Mucosa of rectum (tissue), 2 donors: Measurements from ENCODE around the gene SAE1.

ENCODE experiments used
- H3K27ac ChIP-seq, 2 donors: one replicate each; pipeline ENCODE4 v1.7.0; 2013; ENCODE audit warnings: inconsistent platforms in 2 of 2, low read depth in 2 of 2, low read length in 2 of 2
- H3K27me3 ChIP-seq, 2 donors: one replicate each; pipeline ENCODE4 v1.7.0; 2013; ENCODE audit warnings: low read length in 2 of 2; ENCODE audit not compliant: control insufficient read depth in 2 of 2, insufficient read depth in 2 of 2
- H3K36me3 ChIP-seq, 2 donors: one replicate each; pipeline ENCODE4 v1.7.0; 2013; ENCODE audit warnings: low read length in 2 of 2; ENCODE audit not compliant: control insufficient read depth in 2 of 2, insufficient read depth in 2 of 2
- H3K4me1 ChIP-seq, 2 donors: one replicate each; pipeline ENCODE4 v1.7.0; 2013; ENCODE audit warnings: low read length in 2 of 2, mild to moderate bottlenecking in 1 of 2; ENCODE audit not compliant: control insufficient read depth in 2 of 2, insufficient read depth in 2 of 2
- H3K4me3 ChIP-seq, 2 donors: one replicate each; pipeline ENCODE4 v1.7.0; 2013; ENCODE audit warnings: low read length in 2 of 2
- H3K9ac ChIP-seq, 2 donors: one replicate each; pipeline ENCODE4 v1.7.0; 2013; ENCODE audit warnings: low read length in 2 of 2, low read depth in 1 of 2, mild to moderate bottlenecking in 1 of 2
- H3K9me3 ChIP-seq, 2 donors: one replicate each; pipeline ENCODE4 v1.7.0; 2013; ENCODE audit warnings: low read length in 2 of 2; ENCODE audit not compliant: control insufficient read depth in 2 of 2
- donor health status: healthy.
- donor health status: Normal muscosa, but diverticular disease.

The SAE1 gene

GRCh38 chr19:47104680-47105079 is 26.0 kb upstream of the SAE1 start:
- no peak overlapping the region for H3K9ac ChIP-seq
- peaks cover 5 to 7% of the 10 kb centered on the region in 2 donors for H3K36me3 ChIP-seq
- no peaks in the 10 kb centered on the region for H3K27me3 ChIP-seq
- no peak overlapping the region for H3K27ac ChIP-seq
- peaks cover 27 to 32% of the 10 kb centered on the region in 2 donors for H3K4me1 ChIP-seq
- no peaks in the 10 kb centered on the region for H3K9me3 ChIP-seq
- no peak overlapping the region for H3K4me3 ChIP-seq

DNA sequence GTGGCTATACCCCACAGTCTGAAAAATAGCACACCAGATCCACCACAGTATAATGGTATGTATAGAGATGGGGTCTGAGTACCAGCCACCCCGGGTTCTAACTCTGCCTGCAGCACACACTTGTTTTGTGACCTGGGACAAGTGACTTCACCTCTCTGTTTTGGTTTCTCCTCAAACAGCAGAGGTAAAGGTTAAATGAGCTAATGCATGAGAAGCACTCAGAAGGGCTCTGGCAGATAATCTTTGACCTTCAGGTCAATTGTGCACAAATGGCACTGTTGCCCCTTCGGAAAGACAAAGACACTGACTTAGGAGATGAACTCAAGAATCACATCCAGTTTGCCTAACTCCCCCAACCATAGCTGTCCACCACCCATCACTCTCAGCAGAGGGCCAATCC is 24.8 kb upstream of the SAE1 start:
- H3K36me3 ChIP-seq: peaks cover 5 to 7% of the 10 kb centered on the region in 2 donors
- H3K27me3 ChIP-seq: no peaks in the 10 kb centered on the region
- peaks cover 30 to 36% of the 10 kb centered on the region in 2 donors for H3K4me1 ChIP-seq
- no peak overlapping the region for H3K9ac ChIP-seq
- no peaks in the 10 kb centered on the region for H3K9me3 ChIP-seq
- H3K27ac ChIP-seq: peak overlapping the region; percentile 68 to 100
- no peak overlapping the region for H3K4me3 ChIP-seq

DNA sequence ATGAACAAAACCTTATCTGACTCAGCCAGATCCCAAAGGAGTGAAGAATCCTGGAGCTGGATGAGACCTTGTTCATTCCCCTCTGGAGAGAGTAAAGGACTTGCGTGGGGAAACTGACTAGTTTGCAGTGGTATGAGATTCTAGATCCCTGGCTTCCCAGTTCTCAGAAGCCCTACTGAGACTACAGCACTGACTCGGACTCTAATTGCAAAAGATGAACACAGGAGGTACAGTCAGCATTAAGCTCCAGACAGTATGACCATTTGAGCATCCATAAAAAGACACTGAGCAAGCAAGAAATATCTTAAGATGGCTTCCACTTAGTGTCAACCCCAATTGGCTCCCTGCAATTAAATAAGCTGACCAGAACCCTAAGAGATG is 23.8 kb upstream of the SAE1 start:
- Histone ChIP-seq H3K36me3 (peaks cover 5 to 7% of the 10 kb centered on the region in 2 donors), H3K27ac (peak overlapping the region; percentile 68 to 100), H3K4me1 (peaks cover 30 to 36% of the 10 kb centered on the region in 2 donors)

DNA sequence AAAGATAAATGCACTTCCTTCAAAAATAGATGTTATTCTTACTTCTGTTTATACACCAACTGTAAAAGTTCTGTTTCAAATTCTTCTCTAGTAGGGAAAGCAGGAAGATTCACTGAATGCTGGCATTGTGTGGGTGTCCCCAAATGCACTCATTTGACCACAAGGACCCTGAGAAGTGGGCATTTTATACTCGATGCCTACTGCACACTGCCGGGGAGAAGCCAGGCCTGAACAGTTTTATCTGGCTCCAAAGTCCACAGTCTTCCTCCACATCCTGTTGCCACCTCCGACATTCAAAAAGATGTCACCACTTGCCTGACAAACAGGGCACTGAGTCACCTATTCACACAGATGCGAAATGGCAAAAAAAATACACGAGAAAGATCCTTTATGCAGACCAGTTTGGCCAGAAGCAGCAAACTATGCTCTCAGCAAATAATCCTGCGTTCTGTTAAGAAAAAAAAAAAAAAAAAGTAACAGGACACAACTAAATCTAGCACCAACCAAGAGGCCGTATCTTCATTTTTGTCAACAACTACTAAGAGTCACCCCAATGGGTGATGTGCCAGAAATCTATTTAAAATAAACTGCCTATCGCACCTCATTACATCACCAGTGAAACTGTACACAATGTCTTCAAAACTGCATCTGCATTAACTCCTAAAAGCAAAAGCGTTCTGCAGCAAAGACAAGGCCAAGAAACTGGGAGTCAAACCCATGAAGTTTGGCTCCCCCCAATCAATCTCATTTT is 23.3 kb upstream of the SAE1 start:
- peaks cover 30 to 36% of the 10 kb centered on the region in 2 donors for H3K4me1 ChIP-seq
- no peak overlapping the region for H3K4me3 ChIP-seq
- H3K27me3 ChIP-seq: no peaks in the 10 kb centered on the region
- H3K9me3 ChIP-seq: no peaks in the 10 kb centered on the region
- peaks cover 5 to 7% of the 10 kb centered on the region in 2 donors for H3K36me3 ChIP-seq
- H3K27ac ChIP-seq: peak overlapping the region; percentile 68 to 100
- H3K9ac ChIP-seq: peak overlapping the region in 1 of 2 donors; percentile 54

More for the DNA sequence above, 23.8 kb upstream of the SAE1 start:
- peak overlapping the region in 1 of 2 donors; percentile 54 for H3K9ac ChIP-seq
- H3K9me3 ChIP-seq: no peaks in the 10 kb centered on the region
- no peak overlapping the region for H3K4me3 ChIP-seq
- no peaks in the 10 kb centered on the region for H3K27me3 ChIP-seq

- Histone ChIP-seq H3K9ac (peak overlapping the region in 1 of 2 donors; percentile 16), H3K9me3 (no peaks in the 10 kb centered on the region), H3K27ac (peak overlapping the region; percentile 68 to 100), H3K4me1 (peaks cover 30 to 36% of the 10 kb centered on the region in 2 donors), H3K4me3 (no peak overlapping the region), H3K36me3 (peaks cover 5 to 7% of the 10 kb centered on the region in 2 donors), H3K27me3 (no peaks in the 10 kb centered on the region)
These were observed 22.5 kb upstream of the SAE1 start for GRCh38 chr19:47107953-47108746.

DNA sequence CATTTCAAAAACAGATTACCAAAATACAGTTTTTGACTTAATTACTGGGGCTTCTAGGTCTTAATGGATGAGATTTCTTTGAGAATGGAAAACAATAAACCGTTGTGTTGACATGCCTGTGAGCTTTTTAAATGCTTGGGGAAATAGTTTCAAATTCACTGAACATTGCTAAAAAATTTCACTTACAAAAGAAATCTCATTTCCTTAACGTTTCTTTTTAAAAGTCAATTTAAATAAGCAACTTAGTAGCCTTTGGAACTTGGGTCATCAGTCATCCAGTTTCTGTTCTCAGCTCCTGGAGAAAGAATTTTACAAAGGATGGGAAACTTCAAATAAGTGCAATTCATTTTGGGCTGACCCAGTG is 21.5 kb upstream of the SAE1 start:
- peaks cover 5 to 7% of the 10 kb centered on the region in 2 donors for H3K36me3 ChIP-seq
- H3K27me3 ChIP-seq: no peaks in the 10 kb centered on the region
- peak overlapping the region; percentile 99 to 100 for H3K9ac ChIP-seq
- peaks cover 38 to 41% of the 10 kb centered on the region in 2 donors for H3K4me1 ChIP-seq
- H3K4me3 ChIP-seq: peak overlapping the region; percentile 87 to 96
- H3K9me3 ChIP-seq: no peaks in the 10 kb centered on the region
- peak overlapping the region; percentile 100 for H3K27ac ChIP-seq

DNA sequence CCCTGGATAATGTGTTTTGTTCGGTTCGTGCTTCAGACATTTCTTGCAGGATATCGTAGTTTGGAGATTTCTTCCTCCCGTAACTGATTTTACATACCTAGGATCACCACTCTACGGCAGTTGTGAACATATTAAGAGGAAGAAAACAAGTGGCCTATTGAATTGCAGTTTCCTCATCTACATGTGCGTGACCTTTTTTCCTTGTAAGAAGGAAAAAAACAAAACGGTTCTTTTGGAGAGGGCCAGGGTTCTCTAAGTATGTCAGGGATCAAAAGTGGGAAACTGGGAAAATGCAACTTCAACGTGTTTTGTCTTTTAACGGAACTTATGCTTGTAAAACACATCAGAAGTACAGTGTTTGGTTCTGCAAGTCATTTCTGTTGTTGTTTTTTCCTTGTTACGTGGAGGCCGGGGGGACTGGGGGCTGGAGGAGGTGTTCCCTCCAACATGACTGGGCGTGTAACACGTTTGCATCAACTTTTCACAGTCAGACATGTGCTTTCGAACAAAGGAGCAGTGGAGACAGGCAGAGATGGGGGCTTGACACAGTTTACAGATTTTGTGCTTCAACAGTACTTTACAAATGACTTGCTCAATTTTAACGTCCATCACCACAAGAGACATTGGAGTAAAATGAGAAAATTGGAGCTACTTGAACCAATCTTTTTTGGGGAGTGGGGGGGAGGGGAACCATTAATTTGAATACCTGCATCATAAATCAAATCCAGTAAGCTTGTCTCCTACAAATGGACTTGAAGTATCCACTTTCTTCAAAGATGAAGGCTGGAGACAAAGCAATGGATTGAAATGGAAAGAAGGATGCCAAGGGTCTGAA is 20.9 kb upstream of the SAE1 start:
- Histone ChIP-seq H3K27ac (peak overlapping the region; percentile 100), H3K9ac (peak overlapping the region; percentile 99 to 100), H3K27me3 (no peaks in the 10 kb centered on the region), H3K36me3 (peaks cover 4 to 5% of the 10 kb centered on the region in 2 donors), H3K9me3 (no peaks in the 10 kb centered on the region), H3K4me1 (peaks cover 42 to 45% of the 10 kb centered on the region in 2 donors), H3K4me3 (peak overlapping the region; percentile 87 to 96)

DNA sequence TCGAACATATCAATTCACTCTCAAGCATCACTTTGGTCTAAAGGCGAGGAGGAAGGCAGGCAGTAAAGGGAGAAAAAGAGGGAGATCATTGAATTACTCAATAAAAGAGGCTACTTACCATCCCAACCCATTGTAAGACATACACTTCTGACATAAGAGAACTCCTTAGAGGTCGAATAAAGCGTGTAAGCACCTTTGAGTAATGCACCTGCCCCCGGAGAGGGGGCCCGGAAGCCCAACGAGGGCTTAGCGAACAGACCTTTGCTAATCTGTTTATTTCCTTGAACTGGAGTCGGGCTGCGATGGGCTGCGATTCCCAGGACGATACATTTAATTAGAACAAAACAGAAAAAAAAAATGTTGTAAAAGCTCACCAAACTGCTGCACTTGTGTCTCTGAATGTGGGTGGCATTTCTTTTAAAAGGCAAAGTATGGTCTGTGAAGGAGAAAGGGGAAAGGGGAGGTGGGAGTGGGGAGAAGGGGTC is 20.1 kb upstream of the SAE1 start:
- Histone ChIP-seq H3K36me3 (peaks cover 0 to 1% of the 10 kb centered on the region in 2 donors), H3K27ac (peak overlapping the region; percentile 100), H3K9ac (peak overlapping the region; percentile 99 to 100), H3K4me3 (peak overlapping the region; percentile 87 to 96), H3K9me3 (no peaks in the 10 kb centered on the region), H3K4me1 (peaks cover 42 to 45% of the 10 kb centered on the region in 2 donors), H3K27me3 (no peaks in the 10 kb centered on the region)

DNA sequence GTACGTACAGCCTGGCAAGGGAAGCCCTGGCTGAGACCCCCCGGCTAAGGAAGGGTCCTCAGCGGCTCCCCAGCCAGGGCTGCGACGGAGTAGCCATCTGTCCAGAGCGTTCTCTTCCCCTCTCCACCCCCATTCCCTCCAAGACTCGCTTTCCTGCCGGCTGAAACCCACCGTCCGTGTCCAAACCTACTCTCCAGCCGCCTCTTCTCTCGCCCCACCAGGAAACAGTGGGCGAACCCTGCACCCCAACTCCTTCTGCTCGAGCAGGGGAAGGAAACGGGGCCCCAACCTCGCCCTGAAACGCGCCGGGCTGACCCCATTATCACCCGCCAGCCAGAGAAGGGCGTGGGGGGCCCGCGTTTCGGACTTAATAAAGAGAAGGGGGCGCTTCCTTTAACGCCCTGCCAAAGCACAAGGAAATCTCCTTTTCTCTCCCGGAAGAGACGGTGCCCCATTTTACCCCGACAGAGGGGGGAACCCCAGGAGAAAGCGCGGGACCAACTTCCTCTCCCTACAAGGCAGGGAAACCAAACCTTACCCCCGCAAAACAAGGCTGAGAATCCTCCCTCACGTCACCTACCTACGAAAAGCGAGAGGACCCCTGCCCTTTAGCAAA is 19.5 kb upstream of the SAE1 start:
- peak overlapping the region; percentile 99 to 100 for H3K9ac ChIP-seq
- no peaks in the 10 kb centered on the region for H3K27me3 ChIP-seq
- H3K9me3 ChIP-seq: no peaks in the 10 kb centered on the region
- H3K36me3 ChIP-seq: no peaks in the 10 kb centered on the region
- H3K4me3 ChIP-seq: peak overlapping the region; percentile 87 to 96
- peak overlapping the region; percentile 100 for H3K27ac ChIP-seq
- H3K4me1 ChIP-seq: peaks cover 39 to 41% of the 10 kb centered on the region in 2 donors
